NCI-H2227 treated with DMSO at 0.1 percent for 48 hours (cell line): ENCODE data around the gene CRYBG1.
A peak's percentile ranks its signal among the peaks of the same experiment; 100 is the strongest.

Experiments used
- DNase-seq: peaks from one replicate; lab custom pipeline; 2025; lab: John Stamatoyannopoulos, UW

The CRYBG1 gene

GRCh38 chr6:106360410-106360988 is at the start of gene CRYBG1:
TSS of gene CRYBG1 (plus strand) at chr6:106360717. CDS start at chr6:106360909, 192 bp downstream.
- DNase-seq: peak; percentile 33

GRCh38 chr6:106315765-106316374 is 44.6 kb upstream of the CRYBG1 start:
- no peak for DNase-seq

GRCh38 chr6:106316375-106316766 is 44.1 kb upstream of the CRYBG1 start:
- no peak for DNase-seq

- no peak for DNase-seq
These were observed 42.5 kb upstream of the CRYBG1 start for GRCh38 chr6:106318061-106318460.

- DNase-seq: no peak
These were observed 41.7 kb upstream of the CRYBG1 start for GRCh38 chr6:106318851-106319250.

GRCh38 chr6:106321940-106322339 is 38.6 kb upstream of the CRYBG1 start:
- DNase-seq: no peak

GRCh38 chr6:106324726-106325335 is 35.7 kb upstream of the CRYBG1 start:
- no peak for DNase-seq

- DNase-seq: peak; percentile 91
These were observed 35.0 kb upstream of the CRYBG1 start, which contains the start of gene ATG5 for GRCh38 chr6:106325336-106326178. TSS of gene ATG5 (minus strand) at chr6:106325760. CDS start at chr6:106316208, 9,552 bp downstream.

- DNase-seq: peak; percentile 43
These were observed 25.7 kb upstream of the CRYBG1 start for GRCh38 chr6:106334646-106335448.

- DNase-seq: peak; percentile 59
These were observed 21.0 kb upstream of the CRYBG1 start for GRCh38 chr6:106339334-106340029.

- no peak for DNase-seq
These were observed 13.3 kb upstream of the CRYBG1 start for GRCh38 chr6:106347219-106347618.

GRCh38 chr6:106356378-106356777 is 4.1 kb upstream of the CRYBG1 start:
- DNase-seq: no peak

GRCh38 chr6:106359959-106360409 is 533 bp upstream of the CRYBG1 start:
- no peak for DNase-seq

GRCh38 chr6:106360989-106361430 is 493 bp downstream of the CRYBG1 start:
- no peak for DNase-seq

GRCh38 chr6:106363401-106364138 is 3.1 kb downstream of the CRYBG1 start:
- DNase-seq: no peak

- no peak for DNase-seq
These were observed 9.2 kb downstream of the CRYBG1 start for GRCh38 chr6:106369739-106370138.

GRCh38 chr6:106370639-106371038 is 10.1 kb downstream of the CRYBG1 start:
- no peak for DNase-seq

- no peak for DNase-seq
These were observed 12.5 kb downstream of the CRYBG1 start for GRCh38 chr6:106372838-106373501.

GRCh38 chr6:106373502-106374239 is 13.2 kb downstream of the CRYBG1 start:
- DNase-seq: no peak
